GM23338 (cell line): ENCODE measurements around the gene ANKRD60.

Source experiments
- CREB1 ChIP-seq: fragments of 250-450 bp; sonication (Bioruptor Pico); IDR thresholded peaks from 2 replicates; pipeline ENCODE4 v1.5.0; 2020; ENCODE audit warnings: low read depth, mild to moderate bottlenecking, moderate library complexity
- CTCF ChIP-seq, 2 experiments: fragments of 200-600 bp in 1 of 2; sonication (generic) in 1 of 2; conservative IDR thresholded peaks; 2 replicates each; pipeline versions ENCODE4 v1.5.1 to v1.6.1; 2016 to 2017; ENCODE audit warnings: antibody characterized with exemption in 2 of 2, low read depth in 2 of 2, mild to moderate bottlenecking in 2 of 2, moderate library complexity in 1 of 2
- EZH2 ChIP-seq: fragments of 200-600 bp; sonication (generic); IDR thresholded peaks from one replicate; pipeline ENCODE4 v1.8.0; 2017; ENCODE audit warnings: antibody characterized with exemption, mild to moderate bottlenecking, low read depth; ENCODE audit not compliant: unreplicated experiment
- EZH2phosphoT487 ChIP-seq: fragments of 200-600 bp; sonication (generic); IDR thresholded peaks from one replicate; pipeline ENCODE4 v1.8.1; 2018; ENCODE audit warnings: antibody characterized with exemption; ENCODE audit not compliant: unreplicated experiment
- JUNB ChIP-seq: IDR thresholded peaks from one replicate; pipeline ENCODE4 v1.6.1; 2016; ENCODE audit warnings: antibody characterized with exemption; ENCODE audit not compliant: unreplicated experiment
- NANOG ChIP-seq: IDR thresholded peaks from 2 replicates; pipeline ENCODE4 v1.6.1; 2016; ENCODE audit warnings: antibody characterized with exemption, borderline replicate concordance
- POLR2AphosphoS5 ChIP-seq: IDR thresholded peaks from 2 replicates; pipeline ENCODE4 v1.6.1; 2016; ENCODE audit warnings: antibody characterized with exemption, low read depth
- REST ChIP-seq: IDR thresholded peaks from one replicate; pipeline ENCODE4 v1.6.1; 2018; ENCODE audit warnings: antibody characterized with exemption; ENCODE audit not compliant: unreplicated experiment
- ZNF114 ChIP-seq: fragments of 250-450 bp; sonication (Bioruptor Pico); IDR thresholded peaks from 2 replicates; pipeline ENCODE4 v1.5.0; 2020; ENCODE audit warnings: mild to moderate bottlenecking, moderate library complexity
- ZNF331 ChIP-seq: fragments of 250-450 bp; sonication (Bioruptor Pico); IDR thresholded peaks from 2 replicates; pipeline ENCODE4 v1.5.0; 2020; ENCODE audit warnings: low read depth, mild to moderate bottlenecking, moderate library complexity
- ZNF462 ChIP-seq: fragments of 250-450 bp; sonication (Bioruptor Pico); IDR thresholded peaks from 2 replicates; pipeline ENCODE4 v1.5.0; 2020; ENCODE audit warnings: mild to moderate bottlenecking, moderate library complexity

- TF ChIP-seq CTCF (conservative IDR thresholded peaks at IDR 0.05; ENCODE audit: low read depth in 2 of 2) (no peak), EZH2 (no peak), NANOG (no peak), ZNF114 (CRISPR knock-in tag) (no peak), EZH2phosphoT487 (no peak), POLR2AphosphoS5 (no peak), JUNB (no peak), CREB1 (CRISPR knock-in tag) (no peak), REST (no peak), ZNF331 (CRISPR knock-in tag) (no peak), ZNF462 (CRISPR knock-in tag) (no peak)
Measured at GRCh38 chr20:58167759-58168158, 60.7 kb downstream of the ANKRD60 start.
